Parathyroid adenoma (tissue), 2 donors: ENCODE results near the gene CALY.

ENCODE experiments used
- H2AFZ ChIP-seq: fragments of 300-600 bp; sonication (generic); one replicate; pipeline ENCODE4 v1.7.0; 2017; ENCODE audit warnings: antibody characterized with exemption, mild to moderate bottlenecking
- H3K27ac ChIP-seq: fragments of 300-600 bp; sonication (generic); one replicate; pipeline ENCODE4 v1.7.0; 2017
- H3K27me3 ChIP-seq: fragments of 300-600 bp; sonication (generic); one replicate; pipeline ENCODE4 v1.7.0; 2017; ENCODE audit warnings: low read length; ENCODE audit not compliant: control insufficient read depth, insufficient read depth
- H3K36me3 ChIP-seq: fragments of 300-600 bp; sonication (generic); one replicate; pipeline ENCODE4 v1.7.0; 2017; ENCODE audit warnings: low read length; ENCODE audit not compliant: control insufficient read depth, insufficient read depth
- H3K4me1 ChIP-seq: fragments of 300-600 bp; sonication (generic); one replicate; pipeline ENCODE4 v1.7.0; 2017; ENCODE audit warnings: control low read depth
- H3K4me2 ChIP-seq: fragments of 300-600 bp; sonication (generic); one replicate; pipeline ENCODE4 v1.7.0; 2017; ENCODE audit warnings: low read length
- H3K4me3 ChIP-seq: fragments of 300-600 bp; sonication (generic); one replicate; pipeline ENCODE4 v1.7.0; 2017; ENCODE audit warnings: low read depth, low read length
- H3K79me2 ChIP-seq: fragments of 300-600 bp; sonication (generic); one replicate; pipeline ENCODE4 v1.7.0; 2017; ENCODE audit warnings: control low read depth
- H3K9ac ChIP-seq: fragments of 300-600 bp; sonication (generic); one replicate; pipeline ENCODE4 v1.7.0; 2017; ENCODE audit warnings: mild to moderate bottlenecking
- H3K9me3 ChIP-seq: fragments of 300-600 bp; sonication (generic); one replicate; pipeline ENCODE4 v1.7.0; 2017; ENCODE audit warnings: low read length; ENCODE audit not compliant: control insufficient read depth
- TF ChIP-seq, protein P1 (sequence below): fragments of 300-600 bp; sonication (generic); IDR thresholded peaks from one replicate; pipeline ENCODE4 v1.7.0; 2017; ENCODE audit warnings: antibody characterized with exemption, mild to moderate bottlenecking
- donor health status: primary hyperparathyroidism.

The CALY gene

GRCh38 chr10:133381036-133381435, 44.3 kb upstream of the CALY start:
- Histone ChIP-seq H3K4me3 (no peak overlapping the region), H3K27me3 (no peaks in the 10 kb centered on the region), H2AFZ (no peak overlapping the region), H3K9ac (no peak overlapping the region), H3K4me2 (no peak overlapping the region), H3K36me3 (no peaks in the 10 kb centered on the region), H3K79me2 (no peaks in the 10 kb centered on the region), H3K4me1 (no peaks in the 10 kb centered on the region), H3K27ac (no peak overlapping the region), H3K9me3 (no peaks in the 10 kb centered on the region)
- TF ChIP-seq, protein P1, sequence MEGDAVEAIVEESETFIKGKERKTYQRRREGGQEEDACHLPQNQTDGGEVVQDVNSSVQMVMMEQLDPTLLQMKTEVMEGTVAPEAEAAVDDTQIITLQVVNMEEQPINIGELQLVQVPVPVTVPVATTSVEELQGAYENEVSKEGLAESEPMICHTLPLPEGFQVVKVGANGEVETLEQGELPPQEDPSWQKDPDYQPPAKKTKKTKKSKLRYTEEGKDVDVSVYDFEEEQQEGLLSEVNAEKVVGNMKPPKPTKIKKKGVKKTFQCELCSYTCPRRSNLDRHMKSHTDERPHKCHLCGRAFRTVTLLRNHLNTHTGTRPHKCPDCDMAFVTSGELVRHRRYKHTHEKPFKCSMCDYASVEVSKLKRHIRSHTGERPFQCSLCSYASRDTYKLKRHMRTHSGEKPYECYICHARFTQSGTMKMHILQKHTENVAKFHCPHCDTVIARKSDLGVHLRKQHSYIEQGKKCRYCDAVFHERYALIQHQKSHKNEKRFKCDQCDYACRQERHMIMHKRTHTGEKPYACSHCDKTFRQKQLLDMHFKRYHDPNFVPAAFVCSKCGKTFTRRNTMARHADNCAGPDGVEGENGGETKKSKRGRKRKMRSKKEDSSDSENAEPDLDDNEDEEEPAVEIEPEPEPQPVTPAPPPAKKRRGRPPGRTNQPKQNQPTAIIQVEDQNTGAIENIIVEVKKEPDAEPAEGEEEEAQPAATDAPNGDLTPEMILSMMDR, result no peak

GRCh38 chr10:133379801-133380666, 43.3 kb upstream of the CALY start:
- H3K9ac ChIP-seq, result no peak overlapping the region
- peak overlapping the region; percentile 72 for H2AFZ ChIP-seq
- H3K4me3 ChIP-seq, result peak overlapping the region; percentile 57
- no peaks in the 10 kb centered on the region for H3K79me2 ChIP-seq
- no peaks in the 10 kb centered on the region for H3K27me3 ChIP-seq
- TF ChIP-seq, protein P1, result no peak
- H3K36me3 ChIP-seq, result no peaks in the 10 kb centered on the region
- H3K9me3 ChIP-seq, result no peaks in the 10 kb centered on the region
- no peak overlapping the region for H3K27ac ChIP-seq
- peak overlapping the region; percentile 81 for H3K4me2 ChIP-seq
- H3K4me1 ChIP-seq, result no peaks in the 10 kb centered on the region

GRCh38 chr10:133379152-133379800, 42.6 kb upstream of the CALY start, which contains the start of gene PAOX:
PAOX (plus strand) TSS chr10:133379262; CDS start chr10:133379317, 55 bp downstream.
- H3K9me3 ChIP-seq, result no peaks in the 10 kb centered on the region
- peak within 1 kb of the TSS; percentile 80 for H3K4me3 ChIP-seq
- H3K36me3 ChIP-seq, result no peaks in the 10 kb centered on the region
- H3K4me1 ChIP-seq, result no peaks in the 10 kb centered on the region
- peak within 1 kb of the TSS; percentile 99 for H3K4me2 ChIP-seq
- H3K27me3 ChIP-seq, result no peaks in the 10 kb centered on the region
- no peak within 1 kb of the TSS for H3K9ac ChIP-seq
- H3K27ac ChIP-seq, result peak within 1 kb of the TSS; percentile 35
- TF ChIP-seq, protein P1, result no peak
- peak within 1 kb of the TSS; percentile 86 for H2AFZ ChIP-seq
- no peaks in the 10 kb centered on the region for H3K79me2 ChIP-seq

GRCh38 chr10:133378251-133379096, 41.8 kb upstream of the CALY start:
- Histone ChIP-seq H3K4me3 (peak overlapping the region; percentile 80), H3K4me1 (no peaks in the 10 kb centered on the region), H3K9me3 (no peaks in the 10 kb centered on the region), H3K9ac (no peak overlapping the region), H2AFZ (peak overlapping the region; percentile 86), H3K79me2 (no peaks in the 10 kb centered on the region), H3K36me3 (no peaks in the 10 kb centered on the region), H3K4me2 (peak overlapping the region; percentile 99), H3K27me3 (no peaks in the 10 kb centered on the region), H3K27ac (peak overlapping the region; percentile 35)
- TF ChIP-seq, protein P1, result no peak
